Measurements from ENCODE around the gene FTSJ3.
"Not testable (repeated sequence)": the region's sequence is repeated elsewhere in the genome, so short reads cannot be mapped to it uniquely, and the experiment has no call there.

FTSJ3 gene
- total RNA-seq: 53.6 to 114 reads per million in 2 donors

GRCh38 chr17:63827002-63827800 is at the start of gene FTSJ3, which contains the start of gene PSMC5:
Gene FTSJ3, minus strand, starts transcription at chr17:63827663. Its CDS starts 761 bp downstream, at chr17:63826902.
Gene PSMC5, plus strand, starts transcription at chr17:63827431. Its CDS starts 60 bp downstream, at chr17:63827491.
- peak; percentile 91 for DNase-seq

- DNase-seq: not testable (repeated sequence)
Observed at GRCh38 chr17:63874693-63875092, 47.2 kb upstream of the FTSJ3 start.

GRCh38 chr17:63874061-63874626 is 46.7 kb upstream of the FTSJ3 start:
- DNase-seq: not testable (repeated sequence)

GRCh38 chr17:63873577-63873976 is 46.1 kb upstream of the FTSJ3 start, which contains the start of gene CSH2:
Gene CSH2, minus strand, starts transcription at chr17:63873677. Its CDS starts 63 bp downstream, at chr17:63873614.
- not testable (repeated sequence) for DNase-seq

GRCh38 chr17:63871646-63872365 is 44.3 kb upstream of the FTSJ3 start:
- DNase-seq: not testable (repeated sequence)

- DNase-seq: not testable (repeated sequence)
Observed at GRCh38 chr17:63870292-63870665, 42.8 kb upstream of the FTSJ3 start.

- DNase-seq: not testable (repeated sequence)
Observed at GRCh38 chr17:63869491-63870291, 42.2 kb upstream of the FTSJ3 start.

- DNase-seq: not testable (repeated sequence)
Observed at GRCh38 chr17:63866625-63867024, 39.2 kb upstream of the FTSJ3 start.

- no peak for DNase-seq
Observed at GRCh38 chr17:63859257-63859656, 31.8 kb upstream of the FTSJ3 start.

- not testable (repeated sequence) for DNase-seq
Observed at GRCh38 chr17:63856425-63856824, 29.0 kb upstream of the FTSJ3 start.

GRCh38 chr17:63855185-63855584 is 27.7 kb upstream of the FTSJ3 start:
- DNase-seq: no peak

GRCh38 chr17:63854709-63855108 is 27.2 kb upstream of the FTSJ3 start:
- DNase-seq: no peak

- no peak for DNase-seq
Observed at GRCh38 chr17:63853260-63853659, 25.8 kb upstream of the FTSJ3 start.

- DNase-seq: no peak
Observed at GRCh38 chr17:63850401-63850800, 22.9 kb upstream of the FTSJ3 start.

- DNase-seq: peak; percentile 95
Observed at GRCh38 chr17:63848834-63849689, 21.6 kb upstream of the FTSJ3 start.

GRCh38 chr17:63847525-63848249 is 20.2 kb upstream of the FTSJ3 start:
- no peak for DNase-seq

- DNase-seq: no peak
Observed at GRCh38 chr17:63845509-63845908, 18.0 kb upstream of the FTSJ3 start.

- no peak for DNase-seq
Observed at GRCh38 chr17:63843910-63844677, 16.6 kb upstream of the FTSJ3 start.

GRCh38 chr17:63843387-63843888 is 16.0 kb upstream of the FTSJ3 start:
- DNase-seq: not testable (repeated sequence)

Data from T-helper 9 cell (primary cell).